Hepatocyte (in vitro differentiated cells): ENCODE measurements around the gene SDF4.

ENCODE experiments used
- CTCF ChIP-seq: fragments of 200-600 bp; sonication (generic); IDR thresholded peaks from 2 replicates; pipeline ENCODE4 v1.5.1; 2016; ENCODE audit warnings: antibody characterized with exemption, mild to moderate bottlenecking; ENCODE audit not compliant: poor library complexity
- EZH2phosphoT487 ChIP-seq: fragments of 200-600 bp; sonication (generic); IDR thresholded peaks from one replicate; pipeline ENCODE4 v1.6.1; 2018; ENCODE audit warnings: antibody characterized with exemption, mild to moderate bottlenecking, low read depth, moderate library complexity; ENCODE audit not compliant: unreplicated experiment, severe bottlenecking

DNA sequence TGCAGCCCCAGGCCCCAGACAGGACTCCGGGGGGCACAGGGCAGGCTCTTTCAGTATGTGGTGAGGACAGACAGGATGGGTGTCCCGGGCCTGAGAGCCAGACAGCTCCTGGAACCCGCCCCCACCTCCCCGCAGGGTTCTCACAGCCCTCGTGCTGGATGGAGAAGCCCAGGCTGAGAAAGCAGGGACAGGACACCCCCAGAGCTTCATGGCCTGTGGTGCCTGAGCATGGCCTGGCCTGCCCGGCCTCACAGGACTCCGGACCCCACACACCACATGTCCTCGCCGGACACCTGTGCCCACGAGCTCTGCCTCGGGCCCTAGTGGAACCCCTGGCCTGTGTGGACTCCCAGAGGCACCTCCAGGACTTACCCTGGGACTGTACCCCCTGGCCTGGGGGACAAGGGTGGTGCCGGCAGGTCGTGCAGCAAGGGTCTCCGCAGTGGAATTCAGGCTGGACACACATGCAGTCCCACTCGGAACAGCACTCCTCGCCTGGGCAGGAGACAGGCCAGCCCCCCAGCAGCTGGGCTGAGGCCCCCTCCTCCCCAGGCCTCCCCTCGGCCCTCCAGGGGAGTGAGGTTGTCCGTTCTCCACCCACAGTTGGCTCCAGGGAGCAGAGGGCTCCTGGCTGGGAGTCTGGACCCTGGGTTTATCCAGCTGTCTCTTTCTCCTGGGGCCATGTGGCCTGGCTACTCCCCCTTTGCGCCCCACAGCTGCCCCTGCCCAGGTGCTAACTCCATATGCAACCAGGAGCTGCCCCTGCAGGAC lies 26.6 kb downstream of the SDF4 start:
- no peak for TF ChIP-seq CTCF
- no peak for TF ChIP-seq EZH2phosphoT487
